Activated CD8-positive, alpha-beta memory T cell treated with anti-CD3 and anti-CD28 coated beads, Interleukin-2, amount 10 ng/mL, durations not matched to agents 7 days and 5 days (primary cell): ENCODE results near the gene HTR3B. TPM values are rescaled to one million over a fixed set of nuclear protein-coding genes. Genes with fewer than 3 reads are reported as not detected.

Experiments used
- ATAC-seq: fragments of 150-1000 bp; cut with Tn5 transposase; one replicate; pipeline ENCODE4 v1.10.0; 2021; ENCODE audit warnings: moderate library complexity
- CTCF ChIA-PET: fragments of 350-600 bp; sonication (Branson Sonifier 250); formaldehyde crosslinking; loops from one replicate; lab custom pipeline; 2021; ENCODE audit warnings: antibody characterized with exemption; lab: Charles Lee
- DNase-seq: peaks from one replicate; pipeline ENCODE4 v3.0.0-alpha.2; 2020
- H3K27ac Mint-ChIP-seq: one replicate; pipeline ENCODE4 v1.8.0; 2021; ENCODE audit warnings: mild to moderate bottlenecking, mixed read lengths
- H3K27me3 Mint-ChIP-seq: one replicate; pipeline ENCODE4 v1.8.0; 2021; ENCODE audit warnings: mixed read lengths
- H3K36me3 Mint-ChIP-seq: one replicate; pipeline ENCODE4 v1.8.0; 2021; ENCODE audit warnings: mild to moderate bottlenecking, mixed read lengths
- H3K4me1 Mint-ChIP-seq: one replicate; pipeline ENCODE4 v1.8.0; 2021; ENCODE audit warnings: mixed read lengths
- H3K4me3 Mint-ChIP-seq: one replicate; pipeline ENCODE4 v1.8.0; 2021; ENCODE audit warnings: mild to moderate bottlenecking, moderate library complexity, mixed read lengths
- H3K9me3 Mint-ChIP-seq: one replicate; pipeline ENCODE4 v1.8.0; 2022; ENCODE audit warnings: low read depth, mixed read lengths
- total RNA-seq, 2 experiments: library from RNA; stranded (reverse); gene quantifications; one replicate each; pipeline ENCODE4 v1.2.3, GENCODE V29; 2021

The HTR3B gene, protein sequence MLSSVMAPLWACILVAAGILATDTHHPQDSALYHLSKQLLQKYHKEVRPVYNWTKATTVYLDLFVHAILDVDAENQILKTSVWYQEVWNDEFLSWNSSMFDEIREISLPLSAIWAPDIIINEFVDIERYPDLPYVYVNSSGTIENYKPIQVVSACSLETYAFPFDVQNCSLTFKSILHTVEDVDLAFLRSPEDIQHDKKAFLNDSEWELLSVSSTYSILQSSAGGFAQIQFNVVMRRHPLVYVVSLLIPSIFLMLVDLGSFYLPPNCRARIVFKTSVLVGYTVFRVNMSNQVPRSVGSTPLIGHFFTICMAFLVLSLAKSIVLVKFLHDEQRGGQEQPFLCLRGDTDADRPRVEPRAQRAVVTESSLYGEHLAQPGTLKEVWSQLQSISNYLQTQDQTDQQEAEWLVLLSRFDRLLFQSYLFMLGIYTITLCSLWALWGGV
- not detected for total RNA-seq

DNA sequence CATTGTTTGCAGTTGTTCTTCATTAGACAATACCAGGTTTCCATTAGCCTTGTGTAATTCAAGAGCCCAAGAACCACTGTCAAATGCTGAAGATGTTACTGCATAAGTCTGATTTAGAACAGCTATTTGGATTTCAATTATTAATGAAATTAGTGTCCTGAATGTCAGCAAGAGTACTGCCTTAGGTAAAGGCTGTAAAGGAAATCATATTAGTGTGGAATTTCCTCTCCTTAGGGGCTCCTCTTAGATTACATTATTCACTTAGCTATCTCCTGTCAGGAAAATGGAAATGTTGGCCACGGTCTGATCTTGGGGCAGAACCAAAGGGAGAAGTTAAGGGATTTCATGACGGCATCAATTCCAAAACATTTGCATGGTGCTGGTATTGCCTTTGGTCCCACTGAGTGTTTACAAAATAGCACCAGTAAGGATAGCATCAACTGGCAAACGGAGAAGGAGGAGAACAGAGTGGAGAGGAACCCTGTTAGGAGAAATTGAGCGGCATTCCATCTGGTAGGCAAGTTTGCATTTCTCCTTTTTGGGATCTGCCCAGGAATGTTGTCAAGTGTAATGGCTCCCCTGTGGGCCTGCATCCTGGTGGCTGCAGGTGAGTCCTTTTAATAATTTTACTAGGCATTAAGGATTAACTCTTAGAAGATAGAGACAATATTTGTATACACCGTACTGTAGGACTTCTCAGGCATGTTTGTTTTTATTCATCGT lies at the start of gene HTR3B:
HTR3B (plus strand) TSS at position 418 of the 723 bp plus-strand sequence; CDS start at position 556, 138 bp downstream.
- Mint-ChIP-seq H3K4me3 (no peak within 1 kb of the TSS), H3K9me3 (no peaks in the 10 kb centered on the region), H3K27me3 (peaks cover 51% of the 10 kb centered on the region), H3K27ac (no peak within 1 kb of the TSS), H3K36me3 (no peaks in the 10 kb centered on the region), H3K4me1 (peaks cover 2% of the 10 kb centered on the region)
- CTCF ChIA-PET = interaction anchor here (0.6 to 4.3 kb wide), 3 partner anchors 9 to 220 kb away, joined by 3 to 15 read pairs (median 3); no protein-coding TSS in a partner anchor
- ATAC-seq (no peak), DNase-seq (no peak)

DNA sequence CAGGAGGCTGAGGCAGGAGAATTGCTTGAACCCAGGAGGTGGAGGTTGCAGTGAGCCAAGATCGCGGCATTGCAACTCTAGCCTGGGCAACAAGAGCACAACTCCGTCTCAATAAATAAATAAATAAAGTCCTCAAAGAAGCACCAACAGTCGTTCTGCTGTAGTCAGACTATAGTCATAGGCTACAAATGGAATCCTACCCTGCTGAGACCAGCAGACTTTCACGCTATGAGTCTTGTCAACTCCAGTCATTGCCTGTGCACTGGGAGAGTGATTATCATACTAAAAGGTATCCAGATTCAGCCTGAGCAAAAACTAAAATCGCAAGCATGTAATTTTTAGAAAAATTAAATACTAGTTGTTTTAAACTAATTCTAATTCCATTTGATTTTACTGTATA lies 48.8 kb upstream of the HTR3B start:
- peaks cover 31% of the 10 kb centered on the region for H3K36me3 Mint-ChIP-seq
- no peaks in the 10 kb centered on the region for H3K27me3 Mint-ChIP-seq
- no peaks in the 10 kb centered on the region for H3K9me3 Mint-ChIP-seq
- H3K27ac Mint-ChIP-seq = no peak overlapping the region
- ATAC-seq (no peak), DNase-seq (no peak)
- CTCF ChIA-PET = no interaction called here
- H3K4me1 Mint-ChIP-seq = peaks cover 19% of the 10 kb centered on the region
- no peak overlapping the region for H3K4me3 Mint-ChIP-seq

DNA sequence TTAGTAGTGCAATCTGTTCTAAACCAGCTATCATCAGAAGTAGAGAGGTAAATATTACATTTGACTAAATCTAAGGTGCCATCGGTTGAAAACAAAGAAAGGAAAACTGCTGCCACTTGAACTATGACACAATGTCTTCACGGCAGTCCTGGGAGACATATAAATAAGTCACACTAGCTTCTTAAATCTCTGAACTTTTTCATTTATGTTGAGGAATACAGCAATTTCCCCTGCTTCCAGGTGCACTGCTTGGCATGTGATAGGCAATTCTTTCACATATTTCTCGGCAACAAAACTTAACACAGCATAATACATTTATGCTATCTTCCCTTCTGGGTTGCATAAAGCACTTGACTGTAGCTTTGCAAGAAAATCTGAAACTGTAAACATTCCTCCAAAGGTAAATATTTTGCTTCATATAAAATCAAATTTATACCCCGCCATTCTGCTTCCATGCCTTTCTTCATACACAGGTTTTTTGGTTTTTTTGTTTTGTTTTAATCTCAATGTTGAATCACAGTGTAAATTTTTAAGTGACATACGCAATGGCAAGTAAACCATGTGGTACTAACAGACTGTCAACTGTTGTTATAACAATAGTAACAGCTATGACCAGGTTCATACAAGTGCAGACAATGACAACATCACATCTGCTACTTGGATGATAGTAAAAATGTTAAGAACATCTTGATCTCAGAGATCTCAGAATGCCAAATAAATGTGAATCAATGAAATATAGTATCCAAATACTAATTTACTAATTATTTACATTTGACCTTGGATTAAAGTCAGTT lies 47.4 kb upstream of the HTR3B start:
- H3K36me3 Mint-ChIP-seq = peaks cover 25% of the 10 kb centered on the region
- no peak overlapping the region for H3K4me3 Mint-ChIP-seq
- H3K27me3 Mint-ChIP-seq = no peaks in the 10 kb centered on the region
- DNase-seq (no peak), ATAC-seq (no peak)
- H3K27ac Mint-ChIP-seq = no peak overlapping the region
- no peaks in the 10 kb centered on the region for H3K9me3 Mint-ChIP-seq
- peaks cover 27% of the 10 kb centered on the region for H3K4me1 Mint-ChIP-seq
- CTCF ChIA-PET = no interaction called here

DNA sequence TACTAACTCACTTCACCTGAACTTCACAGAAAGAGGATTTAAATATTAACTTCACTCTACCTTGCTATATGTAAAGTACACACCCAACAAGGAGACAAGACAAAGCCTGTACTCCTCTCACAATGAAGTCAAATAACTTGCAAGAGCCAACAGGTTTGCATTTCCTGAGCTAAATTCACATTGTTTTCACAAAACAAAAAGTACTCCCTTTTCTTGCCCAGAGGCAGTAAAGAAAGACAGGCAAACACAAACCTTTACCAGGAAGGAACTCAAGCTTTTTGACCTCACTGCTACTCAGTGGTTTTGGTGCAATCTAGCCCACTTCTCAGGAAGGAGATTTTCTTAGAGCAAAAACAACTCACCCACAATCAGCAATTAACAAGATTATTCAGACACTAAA lies 44.9 kb upstream of the HTR3B start:
- Mint-ChIP-seq H3K36me3 (peaks cover 24% of the 10 kb centered on the region), H3K4me3 (peak overlapping the region; percentile 54), H3K27me3 (no peaks in the 10 kb centered on the region), H3K4me1 (peaks cover 32% of the 10 kb centered on the region), H3K27ac (peak overlapping the region; percentile 89), H3K9me3 (no peaks in the 10 kb centered on the region)
- peak; percentile 80 for ATAC-seq
- DNase-seq = no peak
- CTCF ChIA-PET = interaction anchor here (1.0 to 1.5 kb wide), 7 partner anchors 17 to 403 kb away, joined by 3 to 7 read pairs (median 3); no protein-coding TSS in a partner anchor

DNA sequence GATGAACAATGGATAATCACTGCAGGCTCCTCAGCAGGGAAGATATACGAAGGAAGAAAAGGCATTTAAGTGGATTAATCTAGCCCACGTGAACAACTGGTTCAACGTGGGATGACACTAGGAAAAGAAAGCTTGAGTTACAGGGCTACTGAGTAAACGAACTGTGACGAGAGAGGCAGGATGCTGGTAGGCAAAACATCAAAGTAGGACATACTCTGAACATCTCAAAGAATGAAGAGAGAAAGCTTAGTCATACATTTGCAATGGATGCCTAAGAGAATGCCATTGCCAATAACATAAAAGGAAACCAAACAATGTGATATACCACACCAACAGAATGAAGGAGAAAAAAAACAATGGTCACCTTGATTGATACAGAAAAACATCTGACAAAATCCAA lies 42.2 kb upstream of the HTR3B start:
- DNase-seq = no peak
- ATAC-seq = peak; percentile 66
- peaks cover 34% of the 10 kb centered on the region for H3K4me1 Mint-ChIP-seq

DNA sequence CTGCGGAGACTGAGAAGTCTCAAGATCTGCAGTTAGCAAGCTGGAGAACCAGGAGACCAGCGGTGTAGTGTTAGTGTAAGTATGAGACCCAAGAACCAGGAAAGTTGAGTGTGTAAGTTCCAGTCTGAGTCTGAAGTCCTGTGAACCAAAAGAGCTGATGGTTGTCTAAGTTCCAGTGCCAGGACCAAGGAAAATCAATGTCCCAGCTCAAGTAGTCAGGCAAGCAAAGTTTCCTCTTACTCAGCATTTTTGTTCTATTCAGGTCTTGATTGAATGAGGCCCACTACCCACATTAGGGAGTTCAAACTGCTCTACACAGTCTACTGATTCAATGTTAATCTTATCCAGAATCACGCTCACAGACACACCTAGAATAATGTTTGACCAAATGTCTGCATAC lies 40.2 kb upstream of the HTR3B start:
- H3K27ac Mint-ChIP-seq = no peak overlapping the region

More for the DNA sequence above, 42.2 kb upstream of the HTR3B start:
- Mint-ChIP-seq H3K36me3 (peaks cover 44% of the 10 kb centered on the region), H3K9me3 (no peaks in the 10 kb centered on the region), H3K27me3 (no peaks in the 10 kb centered on the region), H3K4me3 (no peak overlapping the region), H3K27ac (peak overlapping the region; percentile 65)
- CTCF ChIA-PET = interaction anchor here (0.6 to 1.3 kb wide), 2 partner anchors 21 to 585 kb away, joined by 4 read pairs; no protein-coding TSS in a partner anchor

DNA sequence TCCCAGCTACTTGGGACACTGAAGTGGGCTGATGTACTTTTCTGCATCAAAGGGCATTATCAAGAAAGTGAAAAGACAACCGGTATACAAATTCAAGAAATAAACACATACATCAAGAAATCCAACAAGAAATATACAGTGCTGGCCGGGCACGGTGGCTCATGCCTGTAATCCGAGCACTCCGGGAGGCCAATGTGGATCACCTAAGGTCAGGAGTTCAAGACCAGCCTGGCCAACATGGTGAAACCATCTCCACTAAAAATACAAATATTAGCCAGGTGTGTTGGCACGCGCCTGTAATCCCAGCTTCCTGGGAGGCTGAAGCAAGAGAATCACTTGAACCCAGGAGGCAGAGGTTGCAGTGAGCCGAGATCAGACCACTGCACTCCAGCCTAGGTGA lies 38.7 kb upstream of the HTR3B start:
- peaks cover 35% of the 10 kb centered on the region for H3K4me1 Mint-ChIP-seq
- no peaks in the 10 kb centered on the region for H3K9me3 Mint-ChIP-seq
- no peaks in the 10 kb centered on the region for H3K27me3 Mint-ChIP-seq
- no peak overlapping the region for H3K4me3 Mint-ChIP-seq
- CTCF ChIA-PET = interaction anchor here (1.2 kb wide), 1 partner anchor 9 kb away, joined by 3 read pairs; the partner anchor contains the start of gene USP28
- peaks cover 53% of the 10 kb centered on the region for H3K36me3 Mint-ChIP-seq
- DNase-seq (no peak), ATAC-seq (no peak)
- no peak overlapping the region for H3K27ac Mint-ChIP-seq

More for the DNA sequence above, 40.2 kb upstream of the HTR3B start:
- H3K4me3 Mint-ChIP-seq = no peak overlapping the region
- ATAC-seq (no peak), DNase-seq (no peak)
- no peaks in the 10 kb centered on the region for H3K9me3 Mint-ChIP-seq
- H3K27me3 Mint-ChIP-seq = no peaks in the 10 kb centered on the region
- CTCF ChIA-PET = no interaction called here
- peaks cover 49% of the 10 kb centered on the region for H3K36me3 Mint-ChIP-seq
- H3K4me1 Mint-ChIP-seq = peaks cover 38% of the 10 kb centered on the region

DNA sequence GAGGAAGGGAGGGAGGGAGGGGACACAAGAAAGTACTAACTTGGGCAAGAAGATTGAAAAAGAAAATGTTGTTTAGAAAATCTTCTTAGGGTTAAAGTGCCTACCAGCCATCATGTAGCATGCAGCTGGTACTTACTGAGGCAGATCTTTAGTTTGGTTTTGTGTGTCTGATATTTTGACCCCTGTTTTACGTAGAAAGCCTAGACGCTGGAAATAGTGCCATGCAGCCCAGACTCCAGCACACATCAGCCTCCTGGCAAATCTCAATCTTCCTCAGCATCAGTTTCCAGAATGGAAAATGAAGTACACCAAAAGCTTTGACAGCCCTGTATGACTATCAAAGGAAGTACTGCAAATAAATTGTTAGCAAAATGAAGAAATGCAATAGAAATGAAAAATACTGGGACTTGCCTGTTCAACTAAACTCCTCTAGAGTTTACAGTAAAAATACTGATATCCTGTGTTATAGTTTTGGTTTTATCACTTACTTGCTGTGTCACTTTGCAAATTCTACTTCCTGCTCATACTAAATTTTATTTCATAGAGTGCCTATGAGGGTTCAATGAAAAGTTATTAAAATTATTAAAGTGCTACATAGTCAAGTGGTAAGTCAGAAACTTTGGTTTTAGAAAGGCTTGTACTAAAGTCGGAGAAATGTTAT lies 36.6 kb upstream of the HTR3B start:
- no peaks in the 10 kb centered on the region for H3K27me3 Mint-ChIP-seq
- H3K36me3 Mint-ChIP-seq = peaks cover 55% of the 10 kb centered on the region
- ATAC-seq (peak; percentile 23), DNase-seq (no peak)
- peaks cover 34% of the 10 kb centered on the region for H3K4me1 Mint-ChIP-seq
- H3K9me3 Mint-ChIP-seq = no peaks in the 10 kb centered on the region
- H3K4me3 Mint-ChIP-seq = peak overlapping the region; percentile 29
- H3K27ac Mint-ChIP-seq = peak overlapping the region; percentile 79
- CTCF ChIA-PET = interaction anchor here (0.7 kb wide), 1 partner anchor 72 kb away, joined by 4 read pairs; no protein-coding TSS in a partner anchor

DNA sequence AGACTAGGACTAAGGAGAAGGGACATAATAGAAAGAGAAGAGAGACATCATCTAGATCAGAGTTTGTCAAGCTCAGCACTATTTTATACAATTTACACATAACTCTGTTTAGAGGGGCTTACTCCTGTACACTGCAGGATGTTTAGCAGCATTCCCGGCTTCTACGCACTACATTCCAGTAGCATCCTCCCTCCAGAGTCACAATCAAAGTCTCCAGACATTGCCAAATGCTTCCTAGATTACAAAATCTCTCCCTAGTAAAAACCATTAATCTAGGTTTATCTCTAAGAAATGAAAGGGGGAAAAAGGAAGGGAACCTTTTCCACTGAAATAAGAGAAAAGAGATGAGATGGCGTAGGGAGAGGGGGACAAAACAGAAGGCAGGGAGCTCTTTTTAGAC lies 33.3 kb upstream of the HTR3B start:
- Mint-ChIP-seq H3K36me3 (peaks cover 44% of the 10 kb centered on the region), H3K9me3 (no peaks in the 10 kb centered on the region), H3K4me3 (no peak overlapping the region), H3K27me3 (no peaks in the 10 kb centered on the region), H3K27ac (no peak overlapping the region), H3K4me1 (peaks cover 56% of the 10 kb centered on the region)
- no peak for ATAC-seq
- CTCF ChIA-PET = interaction anchor here (1.5 kb wide), 1 partner anchor 17 kb away, joined by 5 read pairs; no protein-coding TSS in a partner anchor
- DNase-seq = no peak

DNA sequence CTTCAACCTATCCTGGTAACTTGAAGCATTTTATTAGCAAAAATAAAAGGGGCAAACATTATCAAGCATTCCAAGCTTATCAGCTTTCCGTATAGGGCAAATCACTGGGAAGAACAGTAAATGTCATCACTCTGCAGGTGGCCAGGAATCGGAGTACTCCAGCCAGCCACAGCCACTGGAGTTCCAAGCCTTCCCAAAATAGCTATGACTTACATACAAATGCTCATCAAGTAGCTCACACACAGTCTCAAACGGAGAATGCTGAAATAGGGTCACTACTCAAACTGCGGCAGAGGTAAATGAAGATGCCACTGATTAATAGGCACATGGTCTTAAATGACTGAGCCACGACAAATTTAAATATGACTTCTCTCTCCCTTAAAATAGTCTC lies 31.4 kb upstream of the HTR3B start:
- peaks cover 32% of the 10 kb centered on the region for H3K36me3 Mint-ChIP-seq
- H3K4me1 Mint-ChIP-seq = peaks cover 58% of the 10 kb centered on the region
- H3K9me3 Mint-ChIP-seq = no peaks in the 10 kb centered on the region
- no peak for ATAC-seq
- CTCF ChIA-PET = interaction anchor here (0.7 kb wide), 1 partner anchor 1612 kb away, joined by 3 read pairs; no protein-coding TSS in a partner anchor
- H3K4me3 Mint-ChIP-seq = peak overlapping the region; percentile 88
- H3K27ac Mint-ChIP-seq = peak overlapping the region; percentile 31
- no peak for DNase-seq
- H3K27me3 Mint-ChIP-seq = no peaks in the 10 kb centered on the region

DNA sequence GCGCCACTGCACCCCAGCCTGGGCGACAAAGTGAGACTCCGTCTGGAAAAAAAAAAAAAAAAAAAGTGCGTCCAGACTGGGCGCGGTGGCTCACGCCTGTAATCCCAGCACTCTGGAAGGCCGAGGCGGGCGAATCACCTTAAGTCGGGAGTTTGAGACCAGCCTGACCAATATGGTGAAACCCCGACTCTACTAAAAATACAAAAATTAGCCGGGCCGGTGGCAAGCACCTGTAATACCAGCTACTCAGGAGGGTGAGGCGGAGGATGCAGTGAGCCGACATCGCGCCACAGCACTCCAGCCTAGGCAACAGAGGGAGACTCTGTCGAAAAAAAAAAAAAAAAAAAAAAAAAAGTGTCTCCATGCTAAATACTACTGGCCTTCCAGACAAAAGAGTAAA lies 30.5 kb upstream of the HTR3B start:
- Mint-ChIP-seq H3K36me3 (peaks cover 32% of the 10 kb centered on the region), H3K4me1 (peaks cover 55% of the 10 kb centered on the region), H3K27ac (peak overlapping the region; percentile 78), H3K27me3 (no peaks in the 10 kb centered on the region), H3K9me3 (no peaks in the 10 kb centered on the region), H3K4me3 (peak overlapping the region; percentile 88)
- ATAC-seq (no peak), DNase-seq (no peak)
- CTCF ChIA-PET = interaction anchor here (0.7 to 1.3 kb wide), 6 partner anchors 9 to 1613 kb away, joined by 3 to 4 read pairs (median 3); partner anchors contain the start of gene ZW10

DNA sequence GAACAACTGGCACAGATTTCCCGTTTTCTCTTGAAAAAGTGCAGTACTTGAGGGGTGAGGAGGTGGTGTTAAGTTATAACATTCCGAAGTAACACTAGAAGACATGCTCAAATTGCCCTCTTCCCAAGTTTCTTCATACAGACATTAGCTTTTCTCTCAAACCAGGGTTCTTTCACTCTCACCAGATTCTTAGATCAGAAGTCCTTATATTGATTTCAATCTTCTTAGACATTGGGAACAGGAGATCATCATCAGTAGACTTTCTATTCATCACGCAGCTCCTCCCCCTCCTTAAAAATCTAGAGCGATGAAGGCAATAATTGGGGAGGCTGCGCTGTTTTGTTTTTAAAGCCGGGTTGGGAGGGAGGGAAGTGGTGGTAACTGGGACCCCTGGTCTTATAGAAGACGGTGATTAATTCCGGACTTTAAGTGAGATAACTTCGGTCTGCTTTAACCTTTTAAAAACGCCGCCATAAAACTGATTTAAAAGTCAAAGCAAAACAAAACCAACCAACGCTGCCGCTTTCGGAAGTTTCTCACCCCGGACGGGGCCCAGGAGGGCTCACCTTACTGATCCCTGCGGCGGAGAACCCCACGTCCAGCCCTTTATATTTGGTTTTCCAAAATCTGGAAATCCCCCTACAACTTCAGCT lies 29.9 kb upstream of the HTR3B start:
- peaks cover 27% of the 10 kb centered on the region for H3K36me3 Mint-ChIP-seq
- peak overlapping the region; percentile 88 for H3K4me3 Mint-ChIP-seq
- no peaks in the 10 kb centered on the region for H3K27me3 Mint-ChIP-seq
- no peaks in the 10 kb centered on the region for H3K9me3 Mint-ChIP-seq
- CTCF ChIA-PET = interaction anchor here (0.7 to 1.3 kb wide), 6 partner anchors 9 to 101 kb away, joined by 3 to 4 read pairs (median 3); partner anchors contain the start of gene ZW10
- peak overlapping the region; percentile 78 for H3K27ac Mint-ChIP-seq
- DNase-seq (no peak), ATAC-seq (no peak)
- peaks cover 52% of the 10 kb centered on the region for H3K4me1 Mint-ChIP-seq
